Measurements from ENCODE around the gene ANAPC2.

ANAPC2 gene

GRCh38 chr9:137168573-137168903 is 19.8 kb downstream of the ANAPC2 start:
- no peak for DNase-seq
- peaks cover 78% of the 10 kb centered on the region for H3K27me3 ChIP-seq (replicated peaks)
- no peak for TF ChIP-seq CTCF (IDR thresholded peaks at IDR 0.05; ENCODE audit: low read depth, low read length, missing control alignments)
- H3K36me3 ChIP-seq (replicated peaks) = no peaks in the 10 kb centered on the region
- H3K4me3 ChIP-seq (ENCODE audit: low read depth, low read length) = no peak overlapping the region
- no peak overlapping the region for H3K27ac ChIP-seq
- in situ Hi-C loops (cut with HindIII; ENCODE audit: low pct_ligation_motif_present, low sequenced_read_pairs) = no loop called here

GRCh38 chr9:137167747-137168572 is 20.4 kb downstream of the ANAPC2 start:
- Histone ChIP-seq H3K27me3 (replicated peaks) (peaks cover 81% of the 10 kb centered on the region), H3K27ac (no peak overlapping the region), H3K36me3 (replicated peaks) (no peaks in the 10 kb centered on the region), H3K4me3 (ENCODE audit: low read depth, low read length) (no peak overlapping the region)
- in situ Hi-C loops (cut with HindIII; ENCODE audit: low pct_ligation_motif_present, low sequenced_read_pairs) = no loop called here
- DNase-seq = no peak
- TF ChIP-seq CTCF (IDR thresholded peaks at IDR 0.05; ENCODE audit: low read depth, low read length, missing control alignments) = no peak

- TF ChIP-seq CTCF (IDR thresholded peaks at IDR 0.05; ENCODE audit: low read depth, low read length, missing control alignments) = no peak
- Histone ChIP-seq H3K36me3 (replicated peaks) (no peaks in the 10 kb centered on the region), H3K4me3 (ENCODE audit: low read depth, low read length) (no peak overlapping the region), H3K27ac (no peak overlapping the region), H3K27me3 (replicated peaks) (peaks cover 88% of the 10 kb centered on the region)
- in situ Hi-C loops (cut with HindIII; ENCODE audit: low pct_ligation_motif_present, low sequenced_read_pairs) = no loop called here
- DNase-seq = no peak
These were observed 21.0 kb downstream of the ANAPC2 start for GRCh38 chr9:137167277-137167746.

GRCh38 chr9:137166380-137167229 is 21.8 kb downstream of the ANAPC2 start:
- no peak overlapping the region for H3K4me3 ChIP-seq (ENCODE audit: low read depth, low read length)
- no peaks in the 10 kb centered on the region for H3K36me3 ChIP-seq (replicated peaks)
- DNase-seq = no peak
- H3K27ac ChIP-seq = no peak overlapping the region
- TF ChIP-seq CTCF (IDR thresholded peaks at IDR 0.05; ENCODE audit: low read depth, low read length, missing control alignments) = no peak
- in situ Hi-C loops (cut with HindIII; ENCODE audit: low pct_ligation_motif_present, low sequenced_read_pairs) = no loop called here
- peaks cover 91% of the 10 kb centered on the region for H3K27me3 ChIP-seq (replicated peaks)

GRCh38 chr9:137165250-137165836 is 23.0 kb downstream of the ANAPC2 start:
- TF ChIP-seq CTCF (IDR thresholded peaks at IDR 0.05; ENCODE audit: low read depth, low read length, missing control alignments) = no peak
- no peak overlapping the region for H3K4me3 ChIP-seq (ENCODE audit: low read depth, low read length)

More at GRCh38 chr9:137165250-137165836, 23.0 kb downstream of the ANAPC2 start:
- no peak for DNase-seq
- H3K27ac ChIP-seq = no peak overlapping the region
- H3K27me3 ChIP-seq (replicated peaks) = peaks cover 87% of the 10 kb centered on the region
- in situ Hi-C loops (cut with HindIII; ENCODE audit: low pct_ligation_motif_present, low sequenced_read_pairs) = no loop called here
- no peaks in the 10 kb centered on the region for H3K36me3 ChIP-seq (replicated peaks)

All from brain microvascular endothelial cell (primary cell).